Bronchial epithelial cell (primary cell): ENCODE results near the gene PPP1CC. TPM values are rescaled to one million over a fixed set of nuclear protein-coding genes. Genes with fewer than 3 reads are reported as not detected.

Experiments used
- DNase-seq: peaks from one replicate; pipeline ENCODE4 v3.0.0-alpha.2; 2010; ENCODE audit warnings: low read depth
- FAIRE-seq: peaks from 2 replicates; lab custom pipeline; 2011; peaks lifted over from hg19 to GRCh38; lab: Jason Lieb, UNC
- H3K27me3 ChIP-seq: 2 replicates; pipeline ENCODE4 v1.5.1; 2011; ENCODE audit warnings: low read length; ENCODE audit not compliant: control insufficient read depth, insufficient read depth
- H3K36me3 ChIP-seq: 2 replicates; pipeline ENCODE4 v1.5.1; 2011; ENCODE audit warnings: low read length; ENCODE audit not compliant: control insufficient read depth, insufficient read depth
- H3K4me3 ChIP-seq: 2 replicates; pipeline ENCODE4 v1.5.1; 2011; ENCODE audit warnings: mild to moderate bottlenecking, low read depth, low read length, control low read depth
- total RNA-seq: library from RNA; depleted of rRNA; stranded (reverse); fragments of >200 nt; gene quantifications from 2 replicates; pipeline ENCODE4 v1.2.1, GENCODE V29; 2014
- TF ChIP-seq, protein P1 (sequence below): IDR thresholded peaks from 2 replicates; pipeline ENCODE4 v1.5.1; 2011; ENCODE audit warnings: mild to moderate bottlenecking, moderate library complexity, low read length, control low read depth, inconsistent platforms; ENCODE audit not compliant: insufficient read depth, severe bottlenecking

PPP1CC gene
- total RNA-seq, 1 donor from 2014 or later, result 86.6 TPM

DNA sequence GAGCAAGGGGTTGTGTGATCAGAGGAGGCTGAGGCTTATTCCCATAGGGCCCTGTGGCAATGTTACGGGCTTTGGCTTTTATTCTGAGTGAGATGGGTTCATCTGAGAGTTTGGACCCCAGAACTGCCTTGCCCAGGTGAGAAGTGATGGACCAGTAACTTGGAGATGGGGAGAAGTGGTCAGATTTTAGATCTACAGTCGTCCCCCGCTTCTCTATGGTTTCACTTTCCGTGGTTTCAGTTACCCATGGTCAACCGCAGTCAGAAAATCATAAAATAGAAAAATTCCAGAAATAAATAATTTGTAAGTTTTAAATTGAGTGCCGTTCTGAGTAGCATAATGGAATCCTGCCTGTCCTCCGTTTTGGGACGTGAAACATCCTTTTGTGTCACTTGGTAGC, 40.2 kb upstream of the PPP1CC start:
- Histone ChIP-seq H3K4me3 (no peak overlapping the region), H3K27me3 (no peaks in the 10 kb centered on the region), H3K36me3 (no peaks in the 10 kb centered on the region)
- FAIRE-seq (no peak), DNase-seq (no peak)
- TF ChIP-seq, protein P1, sequence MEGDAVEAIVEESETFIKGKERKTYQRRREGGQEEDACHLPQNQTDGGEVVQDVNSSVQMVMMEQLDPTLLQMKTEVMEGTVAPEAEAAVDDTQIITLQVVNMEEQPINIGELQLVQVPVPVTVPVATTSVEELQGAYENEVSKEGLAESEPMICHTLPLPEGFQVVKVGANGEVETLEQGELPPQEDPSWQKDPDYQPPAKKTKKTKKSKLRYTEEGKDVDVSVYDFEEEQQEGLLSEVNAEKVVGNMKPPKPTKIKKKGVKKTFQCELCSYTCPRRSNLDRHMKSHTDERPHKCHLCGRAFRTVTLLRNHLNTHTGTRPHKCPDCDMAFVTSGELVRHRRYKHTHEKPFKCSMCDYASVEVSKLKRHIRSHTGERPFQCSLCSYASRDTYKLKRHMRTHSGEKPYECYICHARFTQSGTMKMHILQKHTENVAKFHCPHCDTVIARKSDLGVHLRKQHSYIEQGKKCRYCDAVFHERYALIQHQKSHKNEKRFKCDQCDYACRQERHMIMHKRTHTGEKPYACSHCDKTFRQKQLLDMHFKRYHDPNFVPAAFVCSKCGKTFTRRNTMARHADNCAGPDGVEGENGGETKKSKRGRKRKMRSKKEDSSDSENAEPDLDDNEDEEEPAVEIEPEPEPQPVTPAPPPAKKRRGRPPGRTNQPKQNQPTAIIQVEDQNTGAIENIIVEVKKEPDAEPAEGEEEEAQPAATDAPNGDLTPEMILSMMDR, result no peak

DNA sequence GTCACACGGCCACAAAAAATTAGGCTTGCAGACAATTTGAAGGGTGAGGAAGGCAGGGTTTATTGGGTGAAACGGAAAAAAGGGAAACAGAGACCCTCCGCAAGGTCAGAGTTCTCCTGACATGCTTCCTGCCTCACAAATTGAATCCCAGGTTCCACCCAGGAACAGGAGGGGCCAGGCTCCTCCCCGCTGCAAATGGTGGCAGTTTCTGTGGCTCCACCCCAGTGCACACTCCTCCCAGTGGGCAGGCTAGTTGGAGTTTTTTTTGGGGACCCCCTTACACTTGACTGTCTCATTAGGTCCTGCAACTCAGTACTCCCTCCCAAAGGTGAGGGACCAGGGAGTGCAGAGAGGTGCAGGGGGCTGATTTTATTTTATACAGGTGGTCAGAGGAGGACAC, 39.4 kb upstream of the PPP1CC start:
- Histone ChIP-seq H3K4me3 (no peak overlapping the region), H3K27me3 (no peaks in the 10 kb centered on the region), H3K36me3 (no peaks in the 10 kb centered on the region)
- TF ChIP-seq, protein P1, result no peak
- DNase-seq, result no peak
- FAIRE-seq, result no peak

DNA sequence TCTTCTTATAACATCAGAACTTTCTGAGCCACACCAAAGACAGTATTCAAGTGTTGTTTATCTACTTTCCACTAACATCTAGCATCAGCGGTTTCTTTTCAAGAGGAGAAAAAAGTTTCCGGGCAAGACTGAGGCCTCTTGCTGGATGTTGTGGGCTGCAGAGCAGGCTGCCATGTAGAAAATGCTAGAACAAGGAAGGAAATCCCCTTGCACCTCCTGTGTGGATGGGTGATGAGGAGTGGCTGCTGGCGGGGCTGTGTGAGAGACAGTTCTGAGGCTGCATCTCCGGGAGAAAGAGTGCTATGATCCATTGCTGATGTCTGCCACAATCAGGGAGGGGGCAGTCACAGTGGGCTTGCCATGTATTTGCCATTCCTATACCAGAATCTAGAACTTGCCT, 37.8 kb upstream of the PPP1CC start:
- no peak for FAIRE-seq
- no peaks in the 10 kb centered on the region for H3K36me3 ChIP-seq
- TF ChIP-seq, protein P1, result no peak
- H3K4me3 ChIP-seq, result no peak overlapping the region
- no peak for DNase-seq
- H3K27me3 ChIP-seq, result no peaks in the 10 kb centered on the region

DNA sequence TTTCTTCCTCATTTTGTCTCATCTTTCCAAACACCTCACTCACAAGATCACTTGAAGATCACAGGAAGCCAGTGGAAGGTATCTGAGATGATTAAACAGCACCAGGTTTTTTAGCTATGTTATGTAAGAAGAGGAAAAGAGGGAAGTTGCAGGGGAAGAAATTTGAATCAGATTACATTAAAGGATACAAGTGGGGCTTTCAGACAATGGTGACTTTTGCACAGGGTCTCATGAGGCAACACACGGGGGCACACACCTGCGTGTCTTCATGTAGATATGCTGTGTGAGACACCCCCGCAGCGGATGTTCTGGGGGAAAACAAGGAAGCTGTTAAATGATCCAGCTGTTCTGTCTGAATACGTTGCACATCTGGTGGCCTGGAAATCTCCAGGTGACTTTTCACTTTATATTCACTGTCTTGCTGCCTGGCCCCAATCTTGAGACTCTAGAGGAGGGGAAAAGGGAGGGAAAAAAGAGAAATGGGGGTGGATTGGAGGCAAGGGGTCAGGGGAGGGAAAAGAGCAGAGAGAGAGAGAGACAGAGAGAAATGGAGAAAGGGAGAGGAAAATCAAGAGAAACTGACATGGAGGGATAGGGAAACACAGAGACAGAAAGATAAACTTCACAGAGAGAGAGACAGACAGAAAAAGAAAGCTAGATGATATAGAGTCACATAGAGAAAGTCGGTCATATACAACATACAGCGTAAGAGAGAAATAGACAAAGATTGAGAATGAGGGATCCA, 36.3 kb upstream of the PPP1CC start:
- FAIRE-seq, result no peak
- TF ChIP-seq, protein P1, result no peak
- no peak for DNase-seq
- no peaks in the 10 kb centered on the region for H3K36me3 ChIP-seq
- H3K4me3 ChIP-seq, result no peak overlapping the region
- H3K27me3 ChIP-seq, result no peaks in the 10 kb centered on the region

DNA sequence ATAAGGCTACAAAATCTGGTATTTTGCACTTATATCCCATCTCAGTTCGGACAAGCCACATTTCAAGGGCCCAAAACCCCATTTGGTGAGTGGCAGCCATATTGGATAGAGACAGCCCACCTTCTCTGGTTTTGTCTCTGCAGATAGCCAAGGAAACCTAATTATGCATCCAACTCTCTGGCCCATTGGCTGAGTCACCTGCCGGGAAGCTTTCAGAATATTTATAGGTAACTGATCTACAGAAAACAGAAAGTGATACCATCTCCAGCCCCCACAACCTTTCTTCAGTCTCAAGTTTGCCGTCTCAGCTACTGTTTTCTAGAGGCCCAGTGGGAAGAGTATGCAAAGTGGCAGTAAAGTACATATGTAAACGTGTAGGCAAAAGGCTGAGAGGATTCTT, 33.7 kb upstream of the PPP1CC start:
- TF ChIP-seq, protein P1, result no peak
- Histone ChIP-seq H3K4me3 (no peak overlapping the region), H3K36me3 (no peaks in the 10 kb centered on the region), H3K27me3 (no peaks in the 10 kb centered on the region)
- DNase-seq (no peak), FAIRE-seq (no peak)

DNA sequence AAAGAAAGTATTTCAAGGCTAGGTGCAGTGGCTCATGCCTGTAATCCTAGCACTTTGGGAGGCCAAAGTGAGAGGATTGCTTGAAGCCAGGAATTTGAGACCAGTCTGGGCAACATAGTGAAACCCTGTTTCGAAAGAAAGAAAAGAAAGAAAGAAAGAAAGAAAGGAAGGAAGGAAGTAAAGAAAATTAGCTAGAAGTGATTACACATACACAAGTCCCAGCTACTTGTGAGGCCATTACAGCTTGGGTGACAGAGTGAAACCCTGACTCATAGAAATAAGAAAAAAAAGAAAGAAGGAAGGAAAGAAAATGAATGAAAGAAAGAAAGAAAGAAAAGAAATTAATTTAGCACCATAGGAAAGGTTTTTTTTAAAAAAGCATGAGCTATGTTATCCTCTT, 33.3 kb upstream of the PPP1CC start:
- Histone ChIP-seq H3K27me3 (no peaks in the 10 kb centered on the region), H3K4me3 (no peak overlapping the region), H3K36me3 (no peaks in the 10 kb centered on the region)
- FAIRE-seq (no peak), DNase-seq (no peak)
- TF ChIP-seq, protein P1, result no peak
